SK-N-MC (cell line): Measurements from ENCODE around the gene COBL.

Experiments
- DNase-seq: peaks from one replicate; pipeline ENCODE4 v3.0.0-alpha.2; 2011; ENCODE audit warnings: low read depth, low spot score
- H3K27ac ChIP-seq: fragments of 200-600 bp; sonication (generic); 2 replicates; pipeline ENCODE4 v1.5.1; 2016; ENCODE audit warnings: mixed run types
- H3K36me3 ChIP-seq: fragments of 200-600 bp; sonication (generic); 2 replicates; pipeline ENCODE4 v1.6.1; 2017; ENCODE audit warnings: antibody characterized with exemption, low read length, mixed read lengths; ENCODE audit not compliant: insufficient read depth
- H3K4me3 ChIP-seq: fragments of 200-600 bp; sonication (generic); 2 replicates; pipeline ENCODE4 v1.5.1; 2016
- H3K9ac ChIP-seq: fragments of 200-600 bp; sonication (generic); 2 replicates; pipeline ENCODE4 v1.8.0; 2017; ENCODE audit warnings: mixed run types, mixed read lengths; ENCODE audit not compliant: insufficient read length
- H3K9me3 ChIP-seq: fragments of 200-600 bp; sonication (generic); 2 replicates; pipeline ENCODE4 v1.6.1; 2017; ENCODE audit warnings: low read depth, mild to moderate bottlenecking, antibody characterized with exemption, low read length, moderate library complexity, mixed read lengths
- EZH2 ChIP-seq: fragments of 200-600 bp; sonication (generic); IDR thresholded peaks from one replicate; pipeline ENCODE4 v1.6.1; 2017; ENCODE audit warnings: antibody characterized with exemption
- FOXP2 ChIP-seq: optimal IDR thresholded peaks from 2 replicates; pipeline ENCODE3; 2011; ENCODE audit warnings: mild to moderate bottlenecking, moderate library complexity; ENCODE audit not compliant: insufficient read depth; ENCODE audit errors: extremely low read length, control extremely low read depth
- POLR2AphosphoS5 ChIP-seq: IDR thresholded peaks from 2 replicates; pipeline ENCODE4 v1.6.1; 2012; ENCODE audit warnings: mild to moderate bottlenecking, low read depth, low read length, borderline replicate concordance

COBL gene, protein sequence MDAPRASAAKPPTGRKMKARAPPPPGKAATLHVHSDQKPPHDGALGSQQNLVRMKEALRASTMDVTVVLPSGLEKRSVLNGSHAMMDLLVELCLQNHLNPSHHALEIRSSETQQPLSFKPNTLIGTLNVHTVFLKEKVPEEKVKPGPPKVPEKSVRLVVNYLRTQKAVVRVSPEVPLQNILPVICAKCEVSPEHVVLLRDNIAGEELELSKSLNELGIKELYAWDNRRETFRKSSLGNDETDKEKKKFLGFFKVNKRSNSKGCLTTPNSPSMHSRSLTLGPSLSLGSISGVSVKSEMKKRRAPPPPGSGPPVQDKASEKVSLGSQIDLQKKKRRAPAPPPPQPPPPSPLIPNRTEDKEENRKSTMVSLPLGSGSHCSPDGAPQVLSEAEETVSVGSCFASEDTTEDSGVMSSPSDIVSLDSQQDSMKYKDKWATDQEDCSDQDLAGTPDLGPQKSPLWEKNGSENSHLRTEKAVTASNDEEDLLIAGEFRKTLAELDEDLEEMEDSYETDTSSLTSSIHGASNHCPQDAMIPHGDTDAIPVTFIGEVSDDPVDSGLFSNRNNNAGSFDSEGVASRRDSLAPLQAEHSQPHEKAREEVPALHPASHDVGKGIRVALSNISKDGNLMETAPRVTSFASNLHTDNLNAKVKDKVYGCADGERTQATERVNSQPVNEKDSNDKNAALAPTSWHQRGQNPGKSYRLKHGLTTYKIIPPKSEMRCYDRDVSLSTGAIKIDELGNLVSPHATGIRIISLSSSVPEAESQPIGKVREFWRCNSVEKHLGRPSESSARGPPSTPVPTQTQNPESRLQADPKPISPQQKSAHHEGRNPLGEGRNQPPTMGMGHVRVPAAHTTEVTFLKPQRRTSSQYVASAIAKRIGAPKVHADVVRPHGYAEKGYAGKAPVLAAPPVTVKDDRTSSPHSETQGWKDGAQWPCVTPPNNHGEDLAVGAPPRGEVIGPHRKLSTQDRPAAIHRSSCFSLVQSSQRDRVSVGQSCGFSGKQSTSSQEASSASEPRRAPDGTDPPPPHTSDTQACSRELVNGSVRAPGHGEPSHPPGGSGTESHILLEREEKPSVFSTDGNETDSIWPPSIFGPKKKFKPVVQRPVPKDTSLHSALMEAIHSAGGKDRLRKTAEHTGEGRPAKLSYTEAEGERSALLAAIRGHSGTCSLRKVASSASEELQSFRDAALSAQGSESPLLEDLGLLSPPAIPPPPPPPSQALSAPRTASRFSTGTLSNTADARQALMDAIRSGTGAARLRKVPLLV

DNA sequence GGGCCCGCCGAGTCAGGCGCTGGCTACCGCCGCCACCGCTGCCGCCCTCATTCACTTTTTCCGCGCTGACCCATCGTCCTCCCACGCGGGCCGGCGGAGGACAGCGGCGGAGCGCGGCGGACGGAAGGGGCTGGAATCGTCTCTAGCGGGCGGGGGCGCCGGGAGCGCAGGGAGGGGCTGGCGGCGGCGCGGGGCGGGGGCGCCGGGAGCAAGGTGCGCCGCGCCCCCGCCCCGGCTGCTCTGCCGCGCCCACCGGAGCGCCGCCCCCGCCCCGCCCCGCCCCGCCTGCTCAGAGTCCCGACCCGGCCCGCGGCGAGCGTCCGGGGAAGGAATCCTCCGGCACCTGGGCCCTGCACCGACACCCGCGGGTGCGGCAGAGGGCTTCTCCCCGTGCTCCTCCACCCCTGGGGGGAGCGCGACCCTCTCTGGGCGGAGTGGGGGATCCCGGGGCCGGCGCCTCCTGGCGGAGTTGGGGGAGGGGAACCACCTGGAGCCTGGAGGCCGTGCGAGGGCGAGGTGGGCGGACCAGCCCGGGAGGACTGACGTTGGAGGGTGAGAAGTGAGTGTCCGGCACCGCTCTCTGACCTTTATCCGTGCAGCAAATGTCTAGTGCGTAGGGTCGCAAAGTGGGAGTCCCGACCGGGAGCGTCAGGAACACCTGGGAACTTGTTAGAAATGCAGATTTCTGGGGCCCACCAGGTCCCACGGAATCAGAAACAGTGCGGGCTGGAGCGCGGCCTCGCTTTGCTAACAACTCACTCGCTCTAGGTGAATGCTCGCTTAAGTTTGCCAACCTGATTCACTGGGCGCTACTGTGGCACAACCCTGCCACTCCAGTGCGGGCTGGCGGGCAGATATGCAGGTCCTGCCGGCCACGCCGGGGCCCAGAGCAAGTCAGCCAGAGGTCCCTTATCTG is at the start of gene COBL:
COBL (minus strand) TSS at position 144 of the 916 bp plus-strand sequence. CDS start 176 bp downstream, outside the sequence.
- DNase-seq, result no peak
- H3K9ac ChIP-seq, result no peak within 1 kb of the TSS
- H3K9me3 ChIP-seq, result no peaks in the 10 kb centered on the region
- TF ChIP-seq EZH2 (no peak), POLR2AphosphoS5 (no peak), FOXP2 (no peak)
- no peak within 1 kb of the TSS for H3K27ac ChIP-seq
- H3K36me3 ChIP-seq, result no peaks in the 10 kb centered on the region
- no peak within 1 kb of the TSS for H3K4me3 ChIP-seq

DNA sequence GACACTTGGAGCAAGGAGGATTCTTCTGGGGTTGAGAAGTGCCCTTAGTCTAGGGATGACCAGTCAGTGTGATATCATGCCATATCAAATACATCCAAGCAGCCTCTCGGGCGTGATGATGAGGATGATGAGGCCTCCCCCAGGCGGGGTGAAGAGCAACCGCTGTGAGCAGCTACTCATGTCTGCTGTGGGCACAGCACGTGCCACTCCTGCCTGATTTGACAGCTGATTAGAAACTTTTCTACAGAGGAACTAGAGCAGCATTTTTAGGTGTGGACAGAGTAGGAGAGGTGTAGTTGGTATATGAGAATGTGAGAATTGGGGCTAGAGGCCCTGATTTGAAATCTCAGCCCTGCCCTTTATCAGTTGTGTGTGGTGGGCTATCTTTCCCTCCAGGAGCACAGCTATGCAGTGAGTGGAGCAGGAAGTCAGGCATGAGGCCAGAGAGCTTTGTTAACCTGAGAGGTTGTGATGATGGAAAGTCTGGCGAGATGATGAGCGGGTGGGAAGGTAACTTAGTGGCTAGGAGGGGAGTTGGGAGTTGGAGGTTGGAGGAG is 49.6 kb upstream of the COBL start:
- TF ChIP-seq EZH2, result no peak
- no peak for TF ChIP-seq POLR2AphosphoS5
- TF ChIP-seq FOXP2, result no peak
- Histone ChIP-seq H3K4me3 (no peak overlapping the region), H3K9ac (no peak overlapping the region), H3K27ac (no peak overlapping the region), H3K9me3 (no peaks in the 10 kb centered on the region), H3K36me3 (no peaks in the 10 kb centered on the region)
- no peak for DNase-seq

- no peak for DNase-seq
- Histone ChIP-seq H3K9ac (no peak overlapping the region), H3K4me3 (no peak overlapping the region), H3K9me3 (no peaks in the 10 kb centered on the region), H3K27ac (no peak overlapping the region), H3K36me3 (no peaks in the 10 kb centered on the region)
- TF ChIP-seq FOXP2 (no peak), EZH2 (no peak), POLR2AphosphoS5 (no peak)
Observed at GRCh38 chr7:51357821-51358220, 41.2 kb upstream of the COBL start.

- Histone ChIP-seq H3K27ac (no peak overlapping the region), H3K9me3 (no peaks in the 10 kb centered on the region), H3K36me3 (no peaks in the 10 kb centered on the region), H3K4me3 (no peak overlapping the region), H3K9ac (no peak overlapping the region)
- TF ChIP-seq EZH2 (no peak), POLR2AphosphoS5 (no peak), FOXP2 (no peak)
- DNase-seq, result no peak
Observed at GRCh38 chr7:51356849-51357516, 40.4 kb upstream of the COBL start.

GRCh38 chr7:51354897-51355296 is 38.3 kb upstream of the COBL start:
- Histone ChIP-seq H3K9me3 (no peaks in the 10 kb centered on the region), H3K36me3 (no peaks in the 10 kb centered on the region), H3K27ac (no peak overlapping the region), H3K9ac (no peak overlapping the region), H3K4me3 (no peak overlapping the region)
- TF ChIP-seq EZH2 (no peak), POLR2AphosphoS5 (no peak), FOXP2 (no peak)
- no peak for DNase-seq

DNA sequence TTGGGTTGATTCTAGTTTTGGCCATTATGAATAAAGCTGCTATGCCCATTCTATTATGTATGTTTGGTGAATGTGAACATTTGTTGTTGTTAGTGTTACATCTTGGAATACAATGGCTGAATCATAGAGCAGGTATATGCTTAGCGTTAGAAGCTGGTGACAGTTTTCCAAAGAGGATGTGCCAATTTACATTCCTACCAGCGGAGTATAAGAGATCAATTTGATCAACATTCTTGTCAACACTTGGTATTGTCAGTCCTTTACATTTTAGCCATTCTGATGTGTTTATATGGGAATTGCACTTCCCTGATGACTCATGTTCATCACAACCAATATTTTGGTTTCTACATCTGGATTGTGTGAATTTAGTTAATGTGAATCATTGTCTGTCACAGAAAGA is 37.8 kb upstream of the COBL start:
- no peak overlapping the region for H3K9ac ChIP-seq
- TF ChIP-seq FOXP2 (no peak), POLR2AphosphoS5 (no peak), EZH2 (no peak)
- H3K36me3 ChIP-seq, result no peaks in the 10 kb centered on the region
- no peaks in the 10 kb centered on the region for H3K9me3 ChIP-seq
- DNase-seq, result no peak
- no peak overlapping the region for H3K27ac ChIP-seq
- no peak overlapping the region for H3K4me3 ChIP-seq
